Measurements from ENCODE around the gene ITIH4.

DNA sequence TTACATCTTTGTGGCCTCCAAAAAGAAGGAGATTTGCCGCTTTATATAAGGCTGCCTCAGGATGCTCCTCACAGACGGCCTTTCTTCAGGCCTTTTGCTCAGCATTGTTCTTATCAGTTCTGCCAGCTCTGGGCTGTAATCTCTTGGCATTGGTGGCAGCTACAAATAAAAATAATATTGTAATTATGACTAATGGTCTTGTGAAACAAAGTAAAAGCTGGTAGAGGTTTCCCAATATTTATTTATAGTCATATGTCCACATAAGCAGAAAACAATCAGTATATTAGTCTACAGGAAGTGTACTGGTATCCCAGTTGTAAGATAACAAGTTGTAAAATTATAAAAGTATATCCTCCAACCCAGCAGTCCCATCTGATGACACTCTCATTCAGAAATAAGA, 67.0 kb downstream of the ITIH4 start:
- TF ChIP-seq, protein P1, sequence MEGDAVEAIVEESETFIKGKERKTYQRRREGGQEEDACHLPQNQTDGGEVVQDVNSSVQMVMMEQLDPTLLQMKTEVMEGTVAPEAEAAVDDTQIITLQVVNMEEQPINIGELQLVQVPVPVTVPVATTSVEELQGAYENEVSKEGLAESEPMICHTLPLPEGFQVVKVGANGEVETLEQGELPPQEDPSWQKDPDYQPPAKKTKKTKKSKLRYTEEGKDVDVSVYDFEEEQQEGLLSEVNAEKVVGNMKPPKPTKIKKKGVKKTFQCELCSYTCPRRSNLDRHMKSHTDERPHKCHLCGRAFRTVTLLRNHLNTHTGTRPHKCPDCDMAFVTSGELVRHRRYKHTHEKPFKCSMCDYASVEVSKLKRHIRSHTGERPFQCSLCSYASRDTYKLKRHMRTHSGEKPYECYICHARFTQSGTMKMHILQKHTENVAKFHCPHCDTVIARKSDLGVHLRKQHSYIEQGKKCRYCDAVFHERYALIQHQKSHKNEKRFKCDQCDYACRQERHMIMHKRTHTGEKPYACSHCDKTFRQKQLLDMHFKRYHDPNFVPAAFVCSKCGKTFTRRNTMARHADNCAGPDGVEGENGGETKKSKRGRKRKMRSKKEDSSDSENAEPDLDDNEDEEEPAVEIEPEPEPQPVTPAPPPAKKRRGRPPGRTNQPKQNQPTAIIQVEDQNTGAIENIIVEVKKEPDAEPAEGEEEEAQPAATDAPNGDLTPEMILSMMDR (IDR thresholded peaks at IDR 0.05) = no peak
- TF ChIP-seq EP300 (IDR thresholded peaks at IDR 0.05) = no peak

Measured in esophagus muscularis mucosa (tissue), 3 donors.